Measurements from ENCODE around the gene MYRFL. TPM values are rescaled to one million over a fixed set of nuclear protein-coding genes. Genes with fewer than 3 reads are reported as not detected.

MYRFL gene
- total RNA-seq, 1 experiment from 2014 or later: 0.57 TPM

- H3K23ac ChIP-seq (ENCODE audit: insufficient read length, low read depth, low read length): no peak overlapping the region
- no peak overlapping the region for H3K9ac ChIP-seq (ENCODE audit: extremely low read depth, insufficient read length, low read length)
- no peak overlapping the region for H3K56ac ChIP-seq (ENCODE audit: insufficient read length, low read depth, low read length)
- no peaks in the 10 kb centered on the region for H3K9me3 ChIP-seq (ENCODE audit: control insufficient read depth, low read depth, low read length)
- no peak overlapping the region for H3K27ac Mint-ChIP-seq
- no peak overlapping the region for H2AK5ac ChIP-seq (ENCODE audit: insufficient read length, low read length)
- H2BK15ac ChIP-seq (ENCODE audit: low read depth, low read length): no peak overlapping the region
- no peaks in the 10 kb centered on the region for H3K79me1 ChIP-seq (ENCODE audit: insufficient read depth, low read depth, low read length, poor library complexity, severe bottlenecking)
- no peaks in the 10 kb centered on the region for H3K9me3 Mint-ChIP-seq
- H3K18ac ChIP-seq (ENCODE audit: insufficient read length, low read depth, low read length): no peak overlapping the region
- no peaks in the 10 kb centered on the region for H3K4me1 ChIP-seq (ENCODE audit: insufficient read depth, low read length)
- H3K4ac ChIP-seq (ENCODE audit: low read depth, low read length): no peak overlapping the region
- no CpG with 5 or more reads among the region's 8 CpGs for WGBS (ENCODE audit: extremely low coverage, insufficient read length, low lambda C conversion rate)
- no peak overlapping the region for H4K5ac ChIP-seq (ENCODE audit: insufficient read length, low read depth, low read length)
- no peak overlapping the region for H2BK12ac ChIP-seq (ENCODE audit: insufficient read length, low read depth, low read length)
- H3K4me1 Mint-ChIP-seq: peaks cover 13% of the 10 kb centered on the region in 2 experiments; a peak in 3 of 4 replicates
- no peaks in the 10 kb centered on the region for H3K27me3 Mint-ChIP-seq (ENCODE audit: low read depth)
- H3T11ph ChIP-seq (ENCODE audit: low read length): no peak overlapping the region
- H3K4me3 Mint-ChIP-seq: no peak overlapping the region
- TF ChIP-seq, protein P1, sequence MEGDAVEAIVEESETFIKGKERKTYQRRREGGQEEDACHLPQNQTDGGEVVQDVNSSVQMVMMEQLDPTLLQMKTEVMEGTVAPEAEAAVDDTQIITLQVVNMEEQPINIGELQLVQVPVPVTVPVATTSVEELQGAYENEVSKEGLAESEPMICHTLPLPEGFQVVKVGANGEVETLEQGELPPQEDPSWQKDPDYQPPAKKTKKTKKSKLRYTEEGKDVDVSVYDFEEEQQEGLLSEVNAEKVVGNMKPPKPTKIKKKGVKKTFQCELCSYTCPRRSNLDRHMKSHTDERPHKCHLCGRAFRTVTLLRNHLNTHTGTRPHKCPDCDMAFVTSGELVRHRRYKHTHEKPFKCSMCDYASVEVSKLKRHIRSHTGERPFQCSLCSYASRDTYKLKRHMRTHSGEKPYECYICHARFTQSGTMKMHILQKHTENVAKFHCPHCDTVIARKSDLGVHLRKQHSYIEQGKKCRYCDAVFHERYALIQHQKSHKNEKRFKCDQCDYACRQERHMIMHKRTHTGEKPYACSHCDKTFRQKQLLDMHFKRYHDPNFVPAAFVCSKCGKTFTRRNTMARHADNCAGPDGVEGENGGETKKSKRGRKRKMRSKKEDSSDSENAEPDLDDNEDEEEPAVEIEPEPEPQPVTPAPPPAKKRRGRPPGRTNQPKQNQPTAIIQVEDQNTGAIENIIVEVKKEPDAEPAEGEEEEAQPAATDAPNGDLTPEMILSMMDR (conservative IDR thresholded peaks at IDR 0.05): no peak
- no peak overlapping the region for H2BK20ac ChIP-seq (ENCODE audit: low read depth, low read length, poor library complexity, severe bottlenecking)
- H3K14ac ChIP-seq (ENCODE audit: insufficient read depth, low read length): no peak overlapping the region; the same call in 1 of the 2 replicates
- no peaks in the 10 kb centered on the region for H4K20me1 ChIP-seq (ENCODE audit: control insufficient read depth, insufficient read depth, insufficient read length)
- H3K23me2 ChIP-seq (ENCODE audit: insufficient read length, low read depth, low read length, poor library complexity, severe bottlenecking): no peaks in the 10 kb centered on the region
- H3K4me2 ChIP-seq (ENCODE audit: insufficient read depth, insufficient read length, low read length): no peak overlapping the region
- no peak overlapping the region for H4K91ac ChIP-seq (ENCODE audit: insufficient read length, low read depth, low read length)
- H3K27ac ChIP-seq (ENCODE audit: insufficient read length, low read depth, low read length): no peak overlapping the region
- H4K8ac ChIP-seq (replicated peaks; ENCODE audit: insufficient read length, low read depth, low read length): no peak overlapping the region
- peaks cover 0 to 2% (median 0%) of the 10 kb centered on the region in 3 experiments; a peak in 2 of 7 replicates for H3K36me3 Mint-ChIP-seq (ENCODE audit: insufficient read depth in 1 of 3, low read depth in 3 of 3)
- H3K79me2 ChIP-seq (ENCODE audit: insufficient read depth, low read length): no peaks in the 10 kb centered on the region
- DNase-seq: no peak
- no peak overlapping the region for H2BK5ac ChIP-seq (ENCODE audit: insufficient read length, low read length)
- H3K27me3 ChIP-seq (ENCODE audit: insufficient read depth, low read length): no peaks in the 10 kb centered on the region
- H2BK120ac ChIP-seq (ENCODE audit: low read depth, low read length, poor library complexity, severe bottlenecking): no peak overlapping the region
- no peak overlapping the region for H2AFZ ChIP-seq (ENCODE audit: low read length)
Measured at GRCh38 chr12:69821456-69822159, 3.4 kb upstream of the MYRFL start.
